Neuronal stem cell (in vitro differentiated cells): ENCODE measurements around the gene LMF1.
"Not testable (repeated sequence)": the region's sequence is repeated elsewhere in the genome, so short reads cannot be mapped to it uniquely, and the experiment has no call there.

Experiments used
- DNase-seq: peaks from one replicate; pipeline ENCODE4 v3.0.0-alpha.2; 2013; ENCODE audit warnings: low spot score
- H2AFZ ChIP-seq: one replicate; pipeline ENCODE4 v1.6.1; 2013; ENCODE audit warnings: mild to moderate bottlenecking, low read length, inconsistent platforms
- H2AK5ac ChIP-seq: 2 replicates; pipeline ENCODE4 v1.6.1; 2013; ENCODE audit warnings: low read depth, mild to moderate bottlenecking, inconsistent platforms, low read length, moderate library complexity, mixed read lengths
- H2BK120ac ChIP-seq: 2 replicates; pipeline ENCODE4 v1.6.1; 2013; ENCODE audit warnings: low read depth, mild to moderate bottlenecking, inconsistent platforms, low read length, moderate library complexity, mixed read lengths
- H2BK12ac ChIP-seq: one replicate; pipeline ENCODE4 v1.6.1; 2013; ENCODE audit warnings: low read length, inconsistent platforms
- H2BK15ac ChIP-seq: 2 replicates; pipeline ENCODE4 v1.6.1; 2013; ENCODE audit warnings: mild to moderate bottlenecking, low read length, inconsistent platforms, mixed read lengths
- H2BK5ac ChIP-seq: one replicate; pipeline ENCODE4 v1.6.1; 2013; ENCODE audit warnings: inconsistent platforms, mild to moderate bottlenecking, low read length, moderate library complexity
- H3K14ac ChIP-seq: one replicate; pipeline ENCODE4 v1.6.1; 2013; ENCODE audit warnings: low read length, inconsistent platforms
- H3K18ac ChIP-seq: 2 replicates; pipeline ENCODE4 v1.6.1; 2013; ENCODE audit warnings: low read length, inconsistent platforms
- H3K23ac ChIP-seq: 2 replicates; pipeline ENCODE4 v1.6.1; 2013; ENCODE audit warnings: low read depth, mild to moderate bottlenecking, mixed read lengths, low read length, inconsistent platforms; ENCODE audit not compliant: poor library complexity
- H3K27ac ChIP-seq: replicated peaks from 3 replicates; pipeline ENCODE4 v1.5.1; 2013; ENCODE audit warnings: low read length, inconsistent platforms
- H3K27me3 ChIP-seq, 3 experiments: 2 replicates each; pipeline ENCODE4 v1.6.1; 2013; ENCODE audit warnings: low read length in 3 of 3, mild to moderate bottlenecking in 2 of 3, inconsistent platforms in 1 of 3, low read depth in 1 of 3, mixed read lengths in 1 of 3, moderate library complexity in 1 of 3; ENCODE audit not compliant: control insufficient read depth in 3 of 3, insufficient read depth in 3 of 3
- H3K36me3 ChIP-seq, 2 donors: replicated peaks in 1 of 2; 2 replicates each; pipeline ENCODE4 v1.6.1; 2013; ENCODE audit warnings: low read length in 2 of 2; ENCODE audit not compliant: control insufficient read depth in 2 of 2, insufficient read depth in 2 of 2
- H3K4ac ChIP-seq: 2 replicates; pipeline ENCODE4 v1.6.1; 2013; ENCODE audit warnings: inconsistent platforms, mild to moderate bottlenecking, low read length, moderate library complexity
- H3K4me1 ChIP-seq, 2 donors: 1 replicate in 1 of 2; 2 replicates in 1 of 2; pipeline ENCODE4 v1.6.1; 2013; ENCODE audit warnings: low read length in 2 of 2, low read depth in 1 of 2; ENCODE audit not compliant: control insufficient read depth in 2 of 2, insufficient read depth in 1 of 2
- H3K4me2 ChIP-seq: one replicate; pipeline ENCODE4 v1.6.1; 2013; ENCODE audit warnings: mild to moderate bottlenecking, low read length, inconsistent platforms; ENCODE audit not compliant: insufficient read depth, poor library complexity, severe bottlenecking
- H3K4me3 ChIP-seq, 2 donors: 2 replicates each; pipeline ENCODE4 v1.5.1; 2013; ENCODE audit warnings: low read length in 2 of 2, mild to moderate bottlenecking in 2 of 2, inconsistent platforms in 1 of 2, moderate library complexity in 1 of 2
- H3K79me1 ChIP-seq: one replicate; pipeline ENCODE4 v1.6.1; 2013; ENCODE audit warnings: low read depth, mild to moderate bottlenecking, inconsistent platforms, low read length, moderate library complexity
- H3K9ac ChIP-seq: one replicate; pipeline ENCODE4 v1.6.1; 2013; ENCODE audit warnings: mild to moderate bottlenecking, low read depth, low read length, inconsistent platforms; ENCODE audit not compliant: poor library complexity
- H3K9me3 ChIP-seq, 2 donors: replicated peaks in 1 of 2; 2 replicates each; pipeline versions ENCODE3 to v1.6.1; 2013; ENCODE audit warnings: low read length in 2 of 2, mild to moderate bottlenecking in 2 of 2, inconsistent platforms in 1 of 2, low read depth in 1 of 2, mixed read lengths in 1 of 2, moderate library complexity in 1 of 2; ENCODE audit not compliant: control insufficient read depth in 2 of 2, insufficient read depth in 1 of 2
- H4K8ac ChIP-seq: one replicate; pipeline ENCODE4 v1.6.1; 2013; ENCODE audit warnings: low read depth, mild to moderate bottlenecking, inconsistent platforms, low read length, moderate library complexity
- H4K91ac ChIP-seq: one replicate; pipeline ENCODE4 v1.6.1; 2013; ENCODE audit warnings: low read length, low read depth, mild to moderate bottlenecking, inconsistent platforms; ENCODE audit not compliant: poor library complexity
- WGBS, 2 donors: extraction: QIAGEN DNeasy Blood & Tissue Kit; methylation state at CpG; one replicate each; pipeline ENCODE4 v1.1.7; 2013; ENCODE audit warnings: missing lambda C conversion rate in 2 of 2, mixed read lengths in 1 of 2; ENCODE audit not compliant: insufficient read length in 2 of 2, insufficient replicate concordance in 1 of 2; ENCODE audit errors: extremely low coverage in 2 of 2; 5-methylcytosine and 5-hydroxymethylcytosine counted together

The LMF1 gene

DNA sequence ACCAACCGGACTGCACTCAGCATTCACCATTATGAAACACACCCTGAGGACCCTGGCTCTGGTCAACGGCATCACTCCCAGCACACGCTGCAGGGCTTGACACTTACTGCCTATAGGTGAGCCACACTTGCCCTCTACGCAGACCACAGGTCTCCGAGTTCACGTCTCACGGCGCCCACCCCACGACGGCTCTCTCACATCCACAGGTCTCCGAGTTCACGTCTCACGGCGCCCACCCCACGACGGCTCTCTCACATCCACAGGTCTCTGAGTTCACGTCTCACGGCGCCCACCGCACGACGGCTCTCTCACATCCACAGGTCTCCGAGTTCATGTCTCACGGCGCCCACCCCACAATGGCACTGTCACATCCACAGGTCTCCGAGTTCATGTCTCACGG is 15.0 kb downstream of the LMF1 start:
- H2BK15ac ChIP-seq, H3K18ac ChIP-seq, H3K23ac ChIP-seq, H3K4me2 ChIP-seq, H3K4me1 ChIP-seq, H3K4me3 ChIP-seq, H3K14ac ChIP-seq, H2BK5ac ChIP-seq, H4K8ac ChIP-seq, H2BK12ac ChIP-seq, H3K27ac ChIP-seq, H3K36me3 ChIP-seq, H2BK120ac ChIP-seq, H3K4ac ChIP-seq, DNase-seq, H3K79me1 ChIP-seq, H4K91ac ChIP-seq, H2AFZ ChIP-seq, H3K27me3 ChIP-seq, H2AK5ac ChIP-seq, H3K9me3 ChIP-seq: not testable (repeated sequence)
- WGBS, 2 donors = no CpG with 5 or more reads among the region's 27 CpGs
- H3K9ac ChIP-seq = peak overlapping the region; percentile 63

DNA sequence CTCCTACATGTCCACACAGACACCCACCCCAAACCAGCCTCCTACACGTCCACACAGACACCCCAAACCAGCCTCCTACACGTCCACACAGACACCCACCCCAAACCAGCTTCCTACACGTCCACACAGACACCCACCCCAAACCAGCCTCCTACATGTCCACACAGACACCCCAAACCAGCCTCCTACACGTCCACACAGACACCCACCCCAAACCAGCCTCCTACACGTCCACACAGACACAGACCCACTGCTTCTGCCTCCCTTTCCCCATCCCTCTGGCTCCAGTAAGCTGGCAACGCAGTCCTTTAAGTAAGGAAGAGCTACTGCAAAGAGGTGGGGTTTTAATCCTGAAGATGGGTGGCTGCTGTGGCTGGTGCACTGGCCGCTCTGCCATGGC is 17.0 kb downstream of the LMF1 start:
- Histone ChIP-seq H3K18ac (peak overlapping the region; percentile 4), H4K8ac (peak overlapping the region; percentile 66), H2BK5ac (peak overlapping the region; percentile 25)
- H3K4ac ChIP-seq, H3K4me2 ChIP-seq, H3K23ac ChIP-seq, H3K9me3 ChIP-seq, H3K36me3 ChIP-seq, H2BK120ac ChIP-seq, H2BK15ac ChIP-seq, H3K27ac ChIP-seq, H3K9ac ChIP-seq, H3K79me1 ChIP-seq, H2AK5ac ChIP-seq, H2AFZ ChIP-seq, H2BK12ac ChIP-seq, H4K91ac ChIP-seq, H3K4me3 ChIP-seq, H3K27me3 ChIP-seq, H3K14ac ChIP-seq, H3K4me1 ChIP-seq: not testable (repeated sequence)
- no CpG with 5 or more reads among the region's 7 CpGs for WGBS, 2 donors
- DNase-seq = peak; percentile 39

DNA sequence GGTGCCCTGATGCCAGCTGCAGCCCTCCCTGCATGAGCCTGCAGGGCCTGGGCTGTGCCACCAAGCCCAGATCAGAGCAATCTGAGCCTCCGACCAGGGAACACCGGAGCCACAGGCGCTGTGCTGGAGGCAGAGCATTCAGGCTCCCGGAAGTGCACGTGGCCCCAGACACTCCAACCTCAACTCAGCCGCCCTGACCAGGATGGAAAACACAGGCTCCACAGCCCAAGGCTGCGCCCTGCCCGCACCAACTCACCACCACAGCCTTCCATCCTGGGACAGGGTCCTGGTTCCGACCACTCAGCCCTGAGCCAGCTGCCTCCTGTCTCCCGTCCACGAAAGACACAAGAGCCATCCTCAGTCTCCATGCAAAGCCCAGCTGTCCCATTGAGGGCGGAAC is 18.5 kb downstream of the LMF1 start:
- Histone ChIP-seq H2BK5ac (no peak overlapping the region), H3K9me3 (peaks cover 0 to 2% of the 10 kb centered on the region in 2 donors), H2AFZ (no peak overlapping the region), H2AK5ac (no peak overlapping the region), H3K9ac (no peak overlapping the region), H3K4me1 (no peaks in the 10 kb centered on the region), H3K36me3 (peaks cover 0 to 8% of the 10 kb centered on the region in 2 donors), H3K4me2 (no peak overlapping the region), H4K8ac (peak overlapping the region; percentile 17), H3K79me1 (peaks cover 4% of the 10 kb centered on the region), H3K27me3 (no peaks in the 10 kb centered on the region), H2BK120ac (no peak overlapping the region), H3K27ac (no peak overlapping the region), H3K23ac (no peak overlapping the region), H2BK15ac (peak overlapping the region; percentile 17), H3K14ac (peak overlapping the region; percentile 4), H3K4ac (no peak overlapping the region), H4K91ac (no peak overlapping the region), H3K18ac (no peak overlapping the region), H2BK12ac (no peak overlapping the region), H3K4me3 (no peak overlapping the region)
- no CpG with 5 or more reads among the region's 12 CpGs for WGBS, 2 donors
- DNase-seq = no peak

DNA sequence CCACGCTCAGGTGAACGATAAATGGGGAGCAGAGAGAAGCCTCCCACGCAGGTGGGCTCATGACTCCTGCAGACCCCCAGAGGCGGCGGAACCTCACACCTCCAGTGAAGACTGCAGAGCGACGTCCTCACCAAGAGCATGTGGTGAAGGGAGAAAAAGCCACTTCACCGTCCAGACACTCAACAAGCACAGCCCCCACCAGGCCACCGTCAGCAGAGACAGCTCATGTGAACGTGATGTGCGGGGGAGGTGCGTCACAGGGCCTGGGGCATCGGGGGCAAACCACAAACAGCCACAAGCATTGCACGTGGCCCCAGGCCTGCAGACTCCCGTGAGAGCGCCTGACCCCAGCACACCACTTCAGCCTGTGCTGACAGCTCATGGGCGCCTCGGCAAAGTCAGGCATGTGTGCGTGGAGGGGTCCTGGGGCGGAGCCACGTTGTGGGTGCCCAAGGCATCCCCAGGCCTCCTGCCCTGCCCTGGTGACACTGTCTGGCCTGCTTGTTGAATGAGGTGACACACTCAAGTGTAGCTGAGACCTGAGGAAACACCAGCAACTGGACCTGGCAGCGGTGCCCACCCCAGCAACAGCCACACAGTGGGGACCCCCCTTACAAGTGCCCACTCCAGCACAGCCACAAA is 19.0 kb downstream of the LMF1 start:
- Histone ChIP-seq H4K8ac (no peak overlapping the region), H3K36me3 (peaks cover 0 to 8% of the 10 kb centered on the region in 2 donors), H2BK15ac (no peak overlapping the region), H3K79me1 (peaks cover 4% of the 10 kb centered on the region), H3K4me2 (no peak overlapping the region), H3K14ac (peak overlapping the region; percentile 4), H2BK5ac (no peak overlapping the region), H3K4me1 (no peaks in the 10 kb centered on the region), H2AK5ac (no peak overlapping the region), H3K18ac (no peak overlapping the region), H3K9me3 (no peaks in the 10 kb centered on the region), H3K27ac (no peak overlapping the region), H3K4ac (no peak overlapping the region), H2AFZ (no peak overlapping the region), H3K27me3 (no peaks in the 10 kb centered on the region), H3K23ac (peak overlapping the region; percentile 49), H2BK12ac (no peak overlapping the region), H4K91ac (no peak overlapping the region), H3K4me3 (no peak overlapping the region), H2BK120ac (no peak overlapping the region), H3K9ac (no peak overlapping the region)
- WGBS, 2 donors = no CpG with 5 or more reads among the region's 22 CpGs
- no peak for DNase-seq
